GM19240 (cell line): ENCODE measurements around the gene SEC14L1.
"Not testable (repeated sequence)": the region's sequence is repeated elsewhere in the genome, so short reads cannot be mapped to it uniquely, and the experiment has no call there.

ENCODE experiments used
- DNase-seq: peaks from one replicate; pipeline ENCODE4 v3.0.0; 2011; ENCODE audit warnings: low spot score; ENCODE audit not compliant: insufficient read length

Gene SEC14L1

DNA sequence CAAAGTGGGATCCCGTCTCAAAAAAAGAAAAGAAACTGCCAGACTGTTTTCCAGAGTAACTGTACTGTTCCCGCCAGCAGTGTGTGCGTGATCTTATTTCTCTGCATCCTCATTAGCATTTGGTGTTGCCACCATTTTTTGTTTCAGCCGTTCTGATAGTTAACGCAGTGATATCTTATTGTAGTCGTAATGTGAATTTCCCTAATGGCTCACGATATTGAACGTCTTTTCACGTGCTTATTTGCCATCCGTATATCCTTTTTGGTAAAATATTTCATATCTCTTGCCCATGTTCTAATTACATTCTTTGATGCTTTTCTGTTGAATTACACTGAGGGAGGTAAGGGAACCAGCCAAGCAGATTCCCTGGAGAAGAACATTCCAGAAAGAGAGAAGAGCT is 92.4 kb downstream of the SEC14L1 start:
- no peak for DNase-seq

DNA sequence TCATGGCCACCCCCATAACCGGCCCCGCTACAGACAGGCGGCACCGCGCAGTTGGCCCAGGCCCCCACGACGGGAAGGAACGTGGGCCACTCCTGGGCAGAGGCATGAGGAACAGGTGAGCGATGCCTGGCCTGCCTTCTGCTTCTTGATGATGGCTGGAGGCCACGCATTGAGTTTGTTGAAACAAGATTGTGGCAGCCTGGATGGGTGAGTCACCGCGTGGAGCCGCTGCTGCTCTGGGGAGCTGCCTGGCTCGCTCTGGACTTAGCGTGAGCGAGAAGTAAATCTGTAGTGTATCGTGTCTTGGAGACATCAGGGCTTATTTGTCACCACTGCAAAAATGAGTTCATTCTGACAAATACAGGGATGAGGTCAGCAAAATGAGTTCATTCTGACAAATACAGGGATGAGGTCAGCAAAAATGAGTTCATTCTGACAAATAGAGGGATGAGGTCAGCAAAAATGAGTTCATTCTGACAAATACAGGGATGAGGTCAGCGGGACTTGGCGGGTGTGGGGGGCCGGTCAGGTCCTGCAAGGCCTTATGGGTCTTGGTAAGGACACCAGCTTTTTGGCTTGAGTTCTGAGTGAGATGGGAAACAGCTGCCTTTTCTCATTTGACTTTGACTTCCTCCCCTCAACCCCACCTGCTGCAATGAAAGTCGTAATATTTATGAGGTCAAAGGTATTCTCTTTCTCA is 93.0 kb downstream of the SEC14L1 start:
- peak; percentile 44 for DNase-seq

DNA sequence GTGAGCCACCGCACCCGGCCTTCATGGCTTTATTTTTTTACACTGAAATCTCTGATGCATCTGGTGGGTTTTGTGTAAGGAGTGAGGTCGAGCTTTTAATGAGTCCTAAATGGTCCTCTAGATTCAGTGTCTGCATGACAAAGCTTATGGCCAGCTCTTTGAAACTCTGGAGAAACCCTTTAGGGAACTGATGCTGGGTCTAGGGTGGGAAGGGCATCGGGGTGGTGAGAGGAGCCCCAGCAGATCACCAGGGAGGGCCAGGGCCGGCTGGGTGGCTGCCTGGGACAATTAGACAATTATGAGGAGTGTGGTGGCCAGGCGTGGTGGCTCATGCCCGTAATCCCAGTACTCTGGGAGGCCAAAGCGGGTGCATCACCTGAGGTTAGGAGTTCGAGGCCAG is 93.9 kb downstream of the SEC14L1 start:
- DNase-seq = no peak

DNA sequence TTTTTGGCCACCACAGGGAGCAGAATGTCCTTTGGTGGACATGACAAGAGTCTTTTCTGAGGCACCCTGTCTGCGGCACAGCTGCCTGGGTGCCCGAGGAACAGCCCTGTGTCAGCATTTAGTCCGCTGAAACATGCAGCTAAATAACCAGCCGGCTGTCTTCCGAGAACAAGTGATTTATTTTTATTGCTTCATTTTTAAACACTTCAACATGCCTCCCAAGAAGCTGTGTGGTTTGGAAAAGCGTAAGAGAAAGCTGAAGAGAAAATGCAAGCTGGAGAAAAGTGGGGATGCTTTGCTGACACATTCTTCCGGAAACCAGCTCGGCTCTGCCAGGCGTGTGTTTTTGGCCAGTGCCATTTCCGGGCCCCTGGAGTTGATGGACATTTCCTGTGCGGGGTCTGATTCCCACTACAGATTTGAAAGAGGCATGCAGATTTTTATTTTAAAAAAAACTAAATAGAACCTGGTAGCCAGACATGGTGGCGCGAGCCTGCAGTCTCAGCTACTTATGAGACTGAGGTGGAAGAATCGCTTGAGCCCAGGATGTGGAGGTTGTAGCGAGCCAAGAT is 94.7 kb downstream of the SEC14L1 start:
- DNase-seq = peak; percentile 44

DNA sequence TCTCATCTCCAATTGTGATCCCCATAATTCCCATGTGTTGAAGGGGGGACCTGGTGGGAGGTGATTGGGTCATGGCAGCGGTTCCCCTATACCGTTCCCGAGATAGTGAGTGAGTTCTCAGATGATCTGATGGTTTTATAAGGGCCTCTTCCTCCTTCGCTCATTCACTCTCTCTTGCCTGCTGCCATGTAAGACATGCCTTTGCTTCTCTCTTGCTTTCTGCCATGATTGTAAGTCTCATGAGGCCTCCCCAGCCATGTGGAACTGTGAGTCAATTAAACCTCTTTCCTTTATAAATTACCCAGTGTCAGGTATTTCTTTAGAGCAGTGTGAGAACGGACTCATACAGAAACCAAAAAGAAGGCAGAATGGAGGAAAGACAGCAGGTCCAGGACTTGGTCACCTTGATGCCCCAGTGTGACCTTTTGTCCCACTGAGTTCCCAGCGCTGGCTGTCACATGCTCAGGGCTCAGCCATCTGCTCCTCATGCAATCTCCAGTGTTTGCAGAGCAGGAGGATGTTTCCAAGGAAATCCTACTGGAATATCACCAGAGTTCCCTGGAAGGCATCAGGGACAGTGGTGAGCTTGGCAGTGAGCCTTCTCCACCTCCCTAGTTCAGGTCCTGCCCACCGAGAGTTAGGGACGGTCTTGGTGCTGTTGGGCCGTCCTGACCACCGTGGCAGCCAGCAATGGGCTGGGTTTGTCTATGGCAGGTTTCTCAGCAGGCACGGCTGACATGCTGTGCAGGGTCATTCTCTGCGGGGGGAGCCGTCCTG is 96.7 kb downstream of the SEC14L1 start:
- DNase-seq = no peak

DNA sequence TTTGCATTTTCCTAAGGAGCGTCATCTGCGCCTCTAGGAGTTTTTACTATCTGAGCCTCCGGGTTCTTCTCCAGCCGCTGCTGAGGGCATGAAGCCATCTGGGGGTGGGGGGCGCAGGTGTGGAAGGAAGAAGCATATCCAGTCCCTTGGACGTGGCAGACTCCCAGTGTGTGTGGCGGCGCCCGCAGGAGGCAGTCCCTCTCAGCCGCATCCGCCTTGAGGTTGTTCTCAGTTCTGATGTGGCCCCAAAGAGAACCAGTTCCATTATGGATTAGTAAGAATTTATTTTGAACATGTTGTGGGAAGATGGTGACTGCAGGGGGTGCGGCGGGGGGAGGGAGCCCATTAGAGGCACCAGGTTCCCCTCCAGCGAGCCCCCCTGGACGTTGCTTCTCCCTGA is 100.2 kb downstream of the SEC14L1 start:
- DNase-seq = no peak

DNA sequence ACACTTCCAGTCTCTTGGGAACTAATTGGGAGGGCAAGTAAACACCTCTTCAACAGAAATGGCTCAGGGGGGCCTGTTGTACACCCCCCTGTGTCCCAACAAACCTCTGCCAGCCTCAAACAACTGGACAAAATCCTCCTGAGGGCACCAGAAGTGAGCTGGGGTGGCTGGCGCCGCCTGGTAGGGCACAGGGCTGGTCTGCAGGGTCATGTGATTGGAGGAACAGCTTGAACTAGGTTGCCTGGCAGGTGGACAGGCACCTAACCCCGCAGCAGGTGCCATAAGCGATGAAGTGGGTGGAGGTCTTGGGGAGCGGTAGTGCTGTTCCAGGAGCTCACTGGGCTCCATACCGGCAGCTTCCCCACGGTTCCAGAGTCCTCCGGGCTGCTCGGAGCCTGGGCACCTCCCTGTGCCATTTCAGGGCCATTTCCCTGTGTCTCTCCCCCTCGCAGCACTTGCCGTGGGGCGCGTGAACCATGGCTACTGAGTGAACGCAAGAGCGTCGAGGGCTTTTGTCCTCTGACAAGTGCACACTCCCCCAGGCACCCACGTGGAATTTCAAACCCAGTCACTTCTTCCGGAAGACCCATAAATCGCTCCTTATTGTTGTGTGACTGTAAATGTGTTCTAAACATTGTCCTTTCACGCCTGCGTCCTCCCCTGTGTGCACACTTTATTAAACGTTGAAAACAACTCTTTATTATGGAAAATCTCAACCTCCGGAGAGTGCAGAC is 101.5 kb downstream of the SEC14L1 start:
- no peak for DNase-seq

DNA sequence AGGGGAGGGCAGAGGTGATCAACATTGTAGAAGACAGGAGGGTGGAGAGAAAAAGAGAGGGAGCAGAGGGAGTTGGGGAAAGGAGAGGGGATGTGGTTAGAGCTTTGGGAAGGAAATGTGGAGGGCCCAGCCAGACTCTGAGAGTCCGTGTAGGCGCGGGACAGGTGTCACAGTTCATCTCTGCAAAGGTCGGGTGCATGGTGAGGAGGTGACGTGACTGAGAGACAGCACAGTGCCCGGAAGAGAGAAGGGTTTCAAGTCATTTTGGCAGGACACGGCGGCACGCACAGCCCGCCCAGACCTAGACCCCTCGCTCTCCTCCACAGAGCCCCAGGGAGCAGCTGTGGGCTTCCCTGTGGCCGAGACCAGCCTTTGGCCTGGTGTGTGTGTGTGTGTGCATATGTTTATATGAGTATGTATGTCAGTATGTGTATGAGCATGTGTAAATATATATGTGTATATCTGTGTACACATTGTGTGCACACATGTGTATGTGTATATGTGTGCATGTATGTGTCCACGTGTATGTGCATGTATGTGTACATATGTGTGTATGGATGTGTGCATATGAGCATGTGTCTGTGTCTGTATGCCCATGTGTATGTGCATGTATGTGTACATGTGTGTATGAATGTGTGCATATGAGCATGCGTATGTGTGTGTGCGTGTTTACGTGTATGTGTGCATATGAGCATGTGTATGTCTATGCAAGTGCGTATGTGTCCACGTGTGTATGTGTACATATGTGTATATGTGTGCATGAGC is 104.6 kb downstream of the SEC14L1 start:
- peak; percentile 78 for DNase-seq

DNA sequence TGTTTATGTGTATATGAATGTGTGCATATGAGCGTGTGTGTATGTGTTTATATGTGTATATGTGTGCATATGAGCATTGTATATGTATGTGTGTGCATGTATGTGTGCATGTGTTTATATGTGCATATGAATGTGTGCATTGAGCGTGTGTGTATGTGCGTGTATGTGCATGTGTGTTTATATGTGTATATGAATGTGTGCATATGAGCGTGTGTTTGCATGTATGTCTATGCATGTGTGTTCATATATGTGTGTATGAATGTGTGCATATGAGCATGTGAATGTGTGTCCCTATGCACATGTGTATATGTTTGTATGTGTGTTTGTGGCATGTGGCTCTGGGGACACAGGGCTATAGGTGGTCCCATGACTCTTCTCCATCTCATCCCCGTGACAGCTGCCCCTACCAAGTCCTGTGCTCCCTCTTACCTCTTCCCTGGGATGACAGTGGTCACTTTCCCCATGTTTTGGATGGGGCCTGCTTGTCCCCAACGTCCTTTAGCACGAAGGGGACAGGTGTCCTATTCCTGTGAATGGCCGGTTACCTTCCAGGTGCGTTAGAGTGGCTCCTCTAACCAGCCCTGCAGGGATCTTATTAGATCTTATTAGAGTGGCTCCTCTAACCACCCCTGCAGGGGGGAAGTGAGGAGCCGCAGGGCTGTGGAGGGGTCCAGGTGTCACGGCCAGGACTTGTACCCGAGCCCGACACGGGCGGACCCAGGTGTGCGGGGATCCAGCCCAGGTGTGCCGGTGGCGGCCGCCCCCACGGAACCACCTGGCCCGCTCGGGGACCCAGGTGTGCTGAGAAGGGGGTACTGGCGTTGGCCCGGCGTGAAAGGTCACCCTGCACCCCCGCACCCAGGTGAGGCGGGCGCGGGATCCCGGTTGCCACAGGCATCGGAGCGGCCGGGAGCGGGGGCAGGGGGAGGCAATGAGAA is 105.6 kb downstream of the SEC14L1 start:
- DNase-seq = no peak

DNA sequence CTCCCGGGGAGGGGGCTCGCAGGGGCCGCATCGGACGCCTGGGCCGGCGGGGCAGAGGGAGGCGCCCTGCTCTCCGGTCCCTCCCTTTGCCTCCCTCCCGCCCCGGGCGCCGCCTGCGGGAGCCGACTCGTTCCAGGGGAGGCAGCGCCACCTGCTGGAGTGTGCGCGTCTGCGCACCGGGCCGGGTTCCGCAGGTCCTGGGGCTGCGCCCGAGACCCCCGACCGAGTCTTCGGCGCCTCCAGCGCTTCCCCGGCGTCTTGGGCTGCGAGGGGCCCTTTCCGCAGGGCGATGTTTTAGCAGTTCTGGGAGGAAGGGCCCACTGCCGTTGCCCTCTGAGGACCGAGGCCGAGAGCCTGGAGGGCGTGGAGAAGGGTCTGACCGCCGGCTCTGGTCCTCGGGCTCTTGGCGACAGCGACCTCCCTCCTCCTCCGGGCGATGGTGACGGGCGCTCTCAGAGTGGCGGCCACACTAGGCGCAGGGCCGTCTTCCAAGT is 106.3 kb downstream of the SEC14L1 start:
- peak; percentile 86 for DNase-seq

DNA sequence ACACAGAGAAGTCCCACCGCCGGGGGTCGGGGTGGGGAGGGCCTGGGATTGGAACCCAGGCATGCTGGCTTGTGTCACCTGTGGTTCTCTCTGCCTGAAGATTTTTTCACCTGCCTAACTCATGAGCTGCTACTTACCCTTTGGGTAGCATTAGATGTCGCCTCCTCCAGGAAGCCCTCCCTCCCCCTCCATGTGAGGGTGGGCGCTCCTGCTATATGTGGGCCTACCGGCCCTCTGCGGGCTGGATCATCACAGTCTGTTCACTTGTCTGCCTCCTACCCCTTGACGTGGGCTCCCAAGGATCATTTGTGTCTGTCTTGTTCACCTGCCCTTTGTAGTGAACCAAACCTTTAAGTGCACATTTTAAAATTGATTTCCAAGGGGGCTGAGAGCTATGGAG is 106.8 kb downstream of the SEC14L1 start:
- no peak for DNase-seq

DNA sequence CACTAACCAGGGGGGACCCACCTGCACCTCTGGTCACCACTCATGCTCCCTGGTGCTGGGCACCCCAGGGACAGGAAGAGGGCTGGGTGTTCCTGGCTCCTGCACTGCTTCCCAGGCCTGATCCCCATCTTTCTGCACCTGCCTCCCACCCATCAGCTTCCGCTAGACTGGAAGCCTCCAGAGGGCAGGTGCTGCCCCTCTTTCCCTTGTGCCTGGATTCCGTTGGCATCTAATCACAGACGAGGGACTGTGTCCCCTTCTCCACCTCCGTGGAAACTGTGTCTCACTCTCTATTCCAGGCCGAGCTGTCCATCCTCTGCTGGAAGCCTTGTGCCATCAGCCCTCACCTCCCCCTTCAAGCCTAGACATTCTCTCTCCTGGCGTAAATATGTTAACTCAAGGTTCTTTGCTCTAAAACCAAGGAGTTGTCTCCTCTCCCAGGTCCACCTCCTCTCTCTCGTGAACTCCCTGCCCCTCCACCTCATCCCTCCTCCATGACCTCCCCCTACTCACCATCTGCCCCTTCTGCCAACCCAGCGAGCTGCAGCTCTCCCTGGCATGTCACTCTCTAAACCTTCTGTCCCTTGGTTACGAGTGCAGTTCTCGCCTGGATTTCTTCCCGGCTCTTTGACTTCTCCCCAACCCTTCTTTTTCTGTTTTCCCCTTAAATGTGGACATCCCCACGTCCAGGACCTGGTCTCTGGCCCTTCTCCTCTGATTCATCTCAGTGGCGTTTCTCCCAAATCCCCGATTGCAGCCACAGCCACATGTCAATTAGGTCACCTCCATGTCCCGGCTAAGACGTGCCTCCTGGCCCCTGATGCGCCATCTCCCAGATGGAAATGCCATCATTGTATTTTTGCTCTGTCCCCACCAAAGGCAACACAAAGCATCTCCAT is 107.7 kb downstream of the SEC14L1 start:
- no peak for DNase-seq

DNA sequence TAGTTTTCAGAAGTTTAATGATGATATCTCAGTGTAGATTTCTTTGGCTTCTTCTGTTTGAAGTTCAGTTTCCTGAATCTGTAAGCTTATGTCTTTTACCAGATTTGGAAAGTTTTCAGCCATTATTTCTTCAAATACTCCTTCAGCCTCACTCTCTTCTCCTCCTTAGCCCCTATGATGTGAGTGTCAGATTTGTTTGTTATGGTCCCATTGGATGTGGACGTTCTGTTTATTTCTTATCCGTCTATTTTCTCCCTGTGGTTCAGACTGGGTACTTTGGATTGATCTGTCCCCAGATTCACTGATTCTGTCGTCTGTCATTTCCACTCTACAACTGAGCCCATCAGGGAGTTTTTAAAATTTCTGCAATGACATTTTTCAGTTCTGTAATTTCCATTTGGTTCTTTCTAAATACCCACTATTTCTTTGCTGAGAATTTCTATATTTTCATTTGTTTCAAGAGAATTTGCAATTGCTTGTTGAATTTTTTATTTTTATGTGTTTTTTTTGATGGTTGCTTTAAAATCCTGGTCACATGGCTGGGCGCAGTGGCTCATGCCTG is 110.9 kb downstream of the SEC14L1 start:
- no peak for DNase-seq

DNA sequence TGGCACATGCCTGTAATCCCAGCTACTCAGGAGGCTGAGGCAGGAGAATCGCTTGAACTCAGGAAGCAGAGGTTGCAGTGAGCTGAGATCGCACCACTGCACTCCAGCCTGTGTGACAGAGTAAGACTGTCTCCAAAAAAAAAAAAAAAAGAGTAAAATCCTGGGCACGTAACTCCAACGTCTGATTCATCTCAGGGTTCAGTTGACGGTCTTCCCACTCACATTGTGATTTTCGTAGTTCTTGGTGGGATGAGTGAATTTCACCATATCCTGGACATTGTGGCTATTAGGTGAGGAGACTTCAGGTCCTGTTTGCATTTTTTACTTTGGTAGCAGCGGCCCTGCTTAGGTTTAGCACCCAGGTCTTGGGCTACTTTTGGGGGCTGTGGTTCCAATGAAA is 111.5 kb downstream of the SEC14L1 start:
- not testable (repeated sequence) for DNase-seq

DNA sequence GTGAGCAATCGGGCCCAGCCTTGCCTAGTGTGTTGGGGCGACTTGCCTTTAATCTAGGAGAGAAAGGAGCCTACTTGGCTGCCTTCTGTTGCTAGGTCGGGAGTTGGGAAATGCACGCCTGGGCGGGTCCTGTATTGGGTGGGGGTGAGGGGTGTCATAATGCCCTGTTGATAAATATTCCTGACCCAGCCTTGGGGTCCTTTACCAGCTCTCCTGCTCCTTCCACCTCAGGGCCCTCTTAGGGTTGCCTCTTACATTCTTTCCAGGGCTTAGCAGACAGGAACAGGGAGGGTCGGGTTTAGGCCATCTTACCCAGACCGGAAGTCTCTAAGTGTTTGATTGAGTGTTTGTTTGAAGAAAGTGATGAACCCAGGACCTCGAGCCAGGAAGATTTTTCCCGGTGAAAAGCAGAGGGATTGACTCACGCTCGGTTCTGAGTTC is 112.9 kb downstream of the SEC14L1 start:
- no peak for DNase-seq

DNA sequence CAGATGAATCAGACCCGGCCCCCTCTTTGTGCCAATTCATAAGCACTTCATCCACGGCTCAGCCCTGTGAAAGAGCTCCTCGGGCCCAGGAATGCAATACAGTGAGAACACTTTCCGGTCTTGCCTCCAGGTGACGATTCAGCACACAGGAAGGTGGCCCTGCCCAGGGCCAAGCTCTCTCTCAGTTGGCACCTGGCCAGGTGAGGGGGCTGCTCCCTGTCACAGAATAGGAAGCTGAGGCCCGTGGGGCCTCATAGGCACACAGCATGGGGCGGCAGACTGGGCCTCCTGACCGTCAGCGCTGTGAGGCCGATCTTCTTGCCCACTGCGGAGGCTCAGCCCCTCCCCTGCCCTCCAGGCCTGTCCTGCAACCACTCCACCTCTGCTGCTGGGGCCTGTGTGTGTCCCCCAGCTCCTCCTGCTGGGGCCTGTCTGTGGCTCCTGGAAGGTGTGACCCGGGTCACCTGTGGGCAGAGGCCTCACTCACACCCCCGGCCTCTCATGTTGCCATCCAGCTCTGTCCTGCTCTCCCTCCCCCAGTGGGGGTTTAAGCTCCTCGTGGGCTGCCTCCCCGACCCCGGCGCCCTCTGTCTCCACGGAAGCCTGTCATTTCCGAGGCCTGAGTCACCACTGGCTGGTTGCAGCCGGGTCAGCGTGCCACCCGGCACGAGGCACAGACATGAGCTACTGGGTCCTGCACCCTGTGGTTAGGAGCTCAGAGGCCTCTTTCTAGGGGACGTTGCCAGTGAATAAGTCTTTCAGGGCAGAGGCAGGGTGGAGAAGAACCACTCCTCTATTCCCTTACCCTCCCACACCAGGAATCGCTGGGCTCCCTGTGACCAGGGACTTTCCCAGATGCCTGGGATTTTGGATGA is 114.4 kb downstream of the SEC14L1 start:
- DNase-seq = no peak

DNA sequence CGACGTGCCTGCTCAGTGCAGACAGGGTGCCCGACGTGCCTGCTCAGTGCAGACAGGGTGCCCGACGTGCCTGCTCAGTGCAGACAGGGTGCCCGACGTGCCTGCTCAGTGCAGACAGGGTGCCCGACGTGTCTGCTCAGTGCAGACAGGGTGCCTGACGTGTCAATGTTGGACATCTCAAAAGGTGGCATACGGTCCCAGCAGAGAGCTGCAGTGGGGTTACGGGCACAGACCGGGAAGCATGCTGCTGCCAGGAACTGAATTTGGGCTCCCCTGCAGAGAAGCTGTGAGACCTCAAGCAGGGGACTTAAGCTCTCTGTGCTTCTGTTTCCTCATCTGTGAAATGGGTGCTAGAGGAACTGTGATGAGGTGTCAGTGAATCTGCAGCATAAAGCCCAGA is 115.2 kb downstream of the SEC14L1 start:
- not testable (repeated sequence) for DNase-seq

DNA sequence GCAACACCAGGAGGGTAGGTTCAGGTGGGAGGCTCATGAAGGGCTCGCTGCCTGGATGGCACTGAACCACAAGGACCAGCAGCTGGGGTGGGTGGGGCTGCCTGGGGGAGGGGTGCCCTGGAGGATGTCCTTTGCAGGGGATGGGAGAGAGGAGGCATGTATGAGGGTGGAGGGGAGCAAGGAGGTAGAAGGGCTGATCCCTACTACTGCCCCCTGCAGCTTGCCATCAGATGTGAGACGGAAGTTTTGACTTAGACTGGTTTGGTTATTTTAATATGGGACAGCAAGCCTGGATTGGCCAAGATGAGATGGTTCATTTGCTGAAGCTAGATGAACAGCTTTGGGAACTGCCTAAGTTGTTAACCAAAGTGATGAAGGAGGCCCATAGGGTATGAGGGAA is 115.9 kb downstream of the SEC14L1 start:
- no peak for DNase-seq
